Ammon's horn (tissue), 1 donor: Measurements from ENCODE around the gene TMEM220.

Experiments
- DNase-seq: peaks from one replicate; pipeline ENCODE4 v3.0.0-alpha.2; 2016; ENCODE audit warnings: low spot score

The TMEM220 gene

GRCh38 chr17:10664571-10664970 is 65.3 kb downstream of the TMEM220 start:
- no peak for DNase-seq
